ENCODE data around the gene MIER1.
"Not testable (repeated sequence)": the region's sequence is repeated elsewhere in the genome, so short reads cannot be mapped to it uniquely, and the experiment has no call there.

The MIER1 gene

DNA sequence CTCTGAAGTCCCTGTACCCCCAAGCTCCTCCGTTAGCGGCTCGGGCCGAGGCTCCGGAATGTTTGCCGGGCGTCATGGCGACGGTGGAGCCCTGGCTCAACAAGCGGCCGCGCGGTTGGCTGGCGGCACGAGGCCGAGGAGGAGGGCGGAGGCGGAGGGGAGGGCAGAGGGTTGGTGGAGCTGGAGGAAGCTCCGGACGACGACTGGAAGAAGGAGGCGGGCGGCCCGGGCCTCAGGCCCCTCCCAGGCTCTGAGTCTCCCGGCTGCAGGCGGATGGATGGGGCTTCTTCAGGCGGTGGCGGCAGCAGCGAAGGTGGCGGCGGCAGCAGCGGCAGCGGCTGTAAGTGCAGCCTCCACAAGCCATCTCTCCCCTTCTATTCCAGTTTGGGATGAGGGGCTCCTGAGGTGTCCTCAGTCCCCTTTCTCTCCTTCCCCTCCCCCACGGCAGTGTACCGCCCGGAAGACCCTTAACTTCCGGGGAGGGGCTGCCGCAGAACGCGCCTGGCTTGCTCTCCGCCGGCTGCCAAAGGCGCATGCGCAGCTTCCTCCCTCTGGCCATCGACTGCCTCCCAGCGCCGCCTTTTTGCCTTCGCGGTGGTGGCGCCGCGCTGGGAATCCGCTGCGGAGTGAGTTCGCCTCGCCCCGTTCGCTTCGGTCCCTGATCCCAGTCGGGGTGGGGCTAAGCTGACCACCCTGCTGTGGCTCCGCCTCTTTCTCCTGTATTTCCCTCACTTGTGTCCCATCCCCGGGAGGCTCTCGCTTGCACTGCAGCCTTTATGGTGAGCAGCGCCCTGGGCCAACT is at the start of gene MIER1, which contains the start of gene DNAI4:
Gene MIER1, plus strand, starts transcription at position 235 of the 802 bp plus-strand sequence. Its CDS starts 39 bp downstream, at position 274.
Gene DNAI4, minus strand, starts transcription at position 101 of the 802 bp plus-strand sequence. Its CDS starts 25 bp downstream, at position 76.
- peak; percentile 96 for DNase-seq

DNA sequence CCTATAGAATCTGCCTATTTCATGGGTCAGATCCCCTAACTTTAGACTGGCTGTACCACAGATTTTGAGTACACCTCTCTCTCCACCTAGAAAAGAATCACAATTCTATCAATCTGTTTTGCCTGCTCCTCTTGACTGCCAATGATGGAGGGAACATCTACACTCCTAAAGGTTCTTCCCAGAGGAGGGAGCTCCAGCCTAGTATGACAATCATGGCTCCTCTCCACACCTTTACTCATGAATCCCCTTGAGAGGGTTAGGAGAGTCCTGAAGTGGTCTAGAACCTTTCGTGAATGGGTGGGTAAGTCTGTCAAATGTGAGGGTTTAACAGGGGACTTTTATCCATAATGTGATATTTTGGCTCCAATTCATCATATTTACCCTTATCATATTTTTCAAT is 48.1 kb upstream of the MIER1 start:
- no peak for DNase-seq

DNA sequence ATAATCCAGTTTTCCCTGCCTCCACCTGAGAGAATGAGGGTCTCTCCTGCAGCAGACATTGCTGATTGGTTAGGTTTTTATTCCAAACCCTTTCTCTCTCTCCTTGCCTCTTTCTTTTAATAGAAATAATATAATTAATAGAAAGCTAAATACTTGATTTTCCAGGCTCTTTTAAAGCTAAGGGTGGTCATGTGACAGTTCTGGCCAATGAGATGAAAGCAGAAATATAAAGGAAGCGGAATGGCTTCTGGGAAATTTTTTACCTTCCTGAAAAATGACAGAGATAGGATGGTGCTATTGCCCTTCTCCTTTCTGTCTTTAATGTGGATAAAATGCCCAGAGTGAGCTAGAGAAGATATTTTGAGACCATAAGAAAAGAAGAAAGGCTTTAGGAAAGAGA is 35.8 kb upstream of the MIER1 start:
- no peak for DNase-seq

DNA sequence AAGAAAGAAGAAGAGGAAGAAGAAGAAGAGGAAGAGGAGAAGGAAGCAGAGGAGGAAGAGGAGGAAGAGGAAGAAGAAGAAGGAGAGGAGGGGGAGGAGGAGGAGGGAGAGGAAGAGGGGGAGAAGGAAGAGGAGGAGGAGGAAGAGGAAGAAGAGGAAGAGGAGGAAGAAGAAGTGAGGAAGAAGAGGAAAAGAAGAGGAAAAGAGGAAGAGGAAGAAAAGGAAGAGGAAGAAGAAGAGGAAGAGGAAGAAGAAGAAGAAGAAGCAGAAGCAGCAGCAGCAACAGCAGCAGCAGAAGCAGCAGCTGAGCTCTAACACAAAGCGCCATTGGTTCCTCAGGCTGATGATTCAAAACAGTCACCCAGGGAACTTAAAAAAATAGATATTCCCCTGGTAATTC is 34.2 kb upstream of the MIER1 start:
- DNase-seq, result no peak

DNA sequence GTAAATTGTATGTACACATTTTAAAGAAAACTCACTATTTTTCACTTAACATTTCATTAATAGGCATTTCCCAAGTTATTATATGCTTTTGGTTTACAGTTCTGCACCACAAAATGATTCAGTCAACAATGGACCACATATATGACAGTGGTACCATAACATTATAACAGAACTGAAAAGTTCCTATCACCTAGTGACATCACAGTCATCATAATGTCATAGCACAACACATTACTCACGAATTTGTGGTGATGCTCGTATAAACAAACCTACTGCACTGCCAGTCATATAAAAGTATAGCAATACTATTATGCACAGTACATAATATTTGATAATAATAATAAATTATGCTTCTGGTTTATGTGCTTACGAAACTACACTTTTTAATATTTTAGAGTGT is 31.1 kb upstream of the MIER1 start:
- DNase-seq, result no peak

DNA sequence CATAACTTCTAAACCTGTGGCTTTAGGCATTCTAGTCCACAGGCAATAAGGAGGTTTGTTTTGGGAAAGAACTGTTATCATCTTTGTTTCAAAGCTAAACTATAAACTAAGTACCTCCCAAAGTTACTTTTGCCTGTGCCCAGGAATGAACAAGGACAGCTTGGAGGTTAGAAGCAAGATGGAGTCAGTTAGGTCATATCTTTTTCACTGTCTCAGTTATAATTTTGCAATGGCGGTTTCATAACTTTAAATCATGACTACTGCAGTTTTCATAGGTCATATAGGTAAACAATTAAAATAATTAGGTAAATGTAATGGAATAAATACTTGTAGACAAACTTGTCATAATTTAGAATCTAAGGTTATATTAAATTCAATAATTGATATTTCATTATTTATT is 9.6 kb upstream of the MIER1 start:
- not testable (repeated sequence) for DNase-seq

DNA sequence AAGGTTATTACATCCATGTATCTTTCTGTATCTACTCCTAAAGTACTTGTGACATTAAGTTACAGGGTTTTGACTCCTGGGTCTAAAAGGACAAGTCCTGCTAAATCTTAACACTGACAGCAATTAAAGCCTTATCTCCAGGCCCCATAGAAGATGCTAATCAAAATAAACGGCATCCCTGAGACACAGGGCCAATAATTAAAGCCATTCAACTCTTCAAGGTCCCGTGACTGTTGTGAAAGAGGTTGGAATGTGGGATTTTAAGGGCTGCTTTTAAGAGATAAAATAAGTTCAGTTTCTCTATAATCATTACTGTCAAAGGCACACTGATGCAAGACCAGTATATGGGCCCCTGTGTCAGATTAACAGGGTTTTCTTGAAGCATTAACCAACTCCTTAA is 8.5 kb upstream of the MIER1 start:
- DNase-seq, result no peak

DNA sequence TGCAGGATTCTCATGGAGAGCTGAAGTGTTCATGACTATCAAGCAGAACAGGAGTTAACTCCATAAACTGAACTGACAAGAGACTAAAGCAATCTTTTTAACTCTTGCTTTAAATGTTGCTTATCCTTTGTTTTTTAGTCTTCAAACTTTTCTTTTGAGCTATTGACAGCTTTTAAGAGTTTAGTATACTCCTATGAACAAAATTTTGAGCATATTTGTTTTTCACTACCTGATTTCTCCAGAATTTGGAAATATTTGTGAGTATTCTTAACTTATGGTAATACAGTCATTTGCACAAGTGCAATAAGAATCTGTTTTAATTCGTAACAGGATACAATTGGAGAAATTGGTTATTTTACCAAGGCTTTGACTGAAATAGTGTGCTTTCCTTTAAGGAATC is 7.3 kb upstream of the MIER1 start:
- no peak for DNase-seq

DNA sequence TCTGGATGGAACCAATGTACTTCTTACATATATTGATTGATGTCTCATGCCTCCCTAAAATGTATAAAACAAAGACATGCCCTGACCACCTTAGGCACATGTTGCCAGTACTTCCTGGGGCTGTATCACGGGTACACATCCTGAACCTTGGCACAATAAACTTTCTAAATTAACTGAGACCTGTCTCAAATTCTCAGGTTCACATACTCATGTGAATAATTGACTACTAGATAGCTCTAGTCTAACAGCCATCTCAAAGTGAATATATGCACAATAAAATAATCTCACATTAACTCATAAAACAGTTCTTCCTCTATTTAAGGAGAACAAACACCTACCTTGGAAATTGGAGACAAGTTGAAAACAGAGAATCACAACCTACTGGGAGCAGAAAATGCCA is 5.7 kb upstream of the MIER1 start:
- DNase-seq, result no peak

DNA sequence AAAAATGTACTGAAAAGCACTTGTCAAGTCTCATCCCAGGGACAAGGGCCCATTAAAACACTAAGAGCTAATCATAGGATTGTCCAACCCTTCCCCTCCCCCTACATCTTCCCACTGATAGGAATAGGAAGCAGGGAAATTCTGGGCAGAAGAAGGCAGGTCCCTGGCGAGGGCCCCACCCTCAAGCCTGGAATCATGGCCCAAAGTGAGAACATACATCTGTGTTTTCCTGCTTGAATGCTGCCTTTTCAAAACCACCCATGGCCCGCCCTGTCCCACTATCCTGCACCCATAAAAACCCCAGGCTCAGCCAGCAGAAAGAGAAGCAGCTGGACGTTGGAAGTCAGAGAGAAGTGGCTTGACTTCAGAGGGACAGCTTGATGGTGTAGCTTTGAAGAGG is 5.0 kb upstream of the MIER1 start:
- no peak for DNase-seq

DNA sequence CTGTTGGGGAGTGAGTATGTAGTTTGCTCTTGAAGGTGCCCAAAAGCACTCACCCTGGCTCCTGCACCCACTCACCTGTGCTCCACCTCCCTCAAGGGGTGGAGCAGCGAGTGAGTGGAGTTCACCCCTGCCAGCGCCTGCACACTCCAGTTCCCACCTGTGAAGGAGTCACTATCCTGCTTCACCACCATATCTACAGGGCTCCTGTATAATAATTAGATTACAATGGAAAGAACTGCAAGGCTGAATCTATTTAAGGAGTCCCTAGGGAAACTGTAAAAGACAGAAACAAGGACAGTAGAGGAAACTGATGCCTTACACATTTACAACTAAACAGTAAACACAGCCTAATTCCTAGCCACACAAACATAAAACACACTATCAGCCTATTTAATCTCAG is 4.2 kb upstream of the MIER1 start:
- DNase-seq, result no peak

DNA sequence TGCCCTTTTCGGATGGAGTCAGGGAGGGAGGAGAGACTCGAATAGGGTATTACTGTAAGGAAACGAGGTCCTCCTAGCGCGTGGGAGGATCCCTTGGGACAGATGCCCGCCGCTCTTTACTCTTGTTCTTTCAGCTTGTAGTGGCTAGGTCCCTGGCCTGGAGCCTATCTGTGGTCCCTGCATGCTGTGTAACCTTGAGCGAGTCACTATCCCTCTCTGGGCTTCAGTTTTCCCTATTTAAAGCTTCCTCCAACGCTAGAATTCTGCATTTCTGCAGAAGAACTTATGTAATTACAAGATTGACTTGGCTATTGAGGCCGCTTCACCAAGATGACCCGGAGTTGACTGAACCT is 744 bp downstream of the MIER1 start:
- no peak for DNase-seq

DNA sequence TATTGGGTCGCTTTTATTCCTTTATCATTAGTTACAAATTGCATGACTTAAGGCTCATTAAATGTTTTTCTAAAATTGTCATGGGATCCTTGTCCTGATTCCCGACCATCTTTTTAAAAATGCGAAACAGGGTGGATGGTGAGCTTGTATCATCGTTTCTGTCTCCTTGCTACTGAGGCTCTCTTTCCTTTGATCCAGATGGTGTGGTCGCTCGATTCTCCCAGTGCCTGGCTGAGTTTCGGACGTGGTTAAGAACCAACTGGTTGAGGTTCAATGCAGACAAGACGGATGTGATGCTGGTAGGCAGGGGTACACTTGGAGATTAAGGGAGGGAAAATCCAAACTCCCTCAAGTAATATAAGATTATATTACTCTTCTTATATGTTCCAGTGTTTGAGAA is 1.2 kb downstream of the MIER1 start:
- no peak for DNase-seq

DNA sequence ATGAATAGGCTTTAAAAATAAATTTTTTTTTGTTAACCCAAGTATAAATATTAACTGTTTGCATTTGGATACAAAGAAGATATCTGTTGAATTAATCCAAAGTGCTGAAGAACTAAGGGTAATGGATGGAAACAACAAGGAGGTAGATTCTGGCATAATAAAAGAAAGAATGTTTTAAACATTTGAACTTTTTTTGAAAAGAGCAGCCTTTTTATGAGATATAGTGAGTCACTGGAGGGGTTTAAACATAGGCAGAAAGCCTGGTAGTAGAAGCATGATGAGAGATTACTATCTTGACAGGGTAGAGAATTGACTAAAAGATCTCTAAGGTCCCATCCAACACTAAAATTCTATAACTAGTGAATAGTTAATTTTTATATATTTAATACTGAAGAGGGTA is 2.7 kb downstream of the MIER1 start:
- DNase-seq, result no peak

DNA sequence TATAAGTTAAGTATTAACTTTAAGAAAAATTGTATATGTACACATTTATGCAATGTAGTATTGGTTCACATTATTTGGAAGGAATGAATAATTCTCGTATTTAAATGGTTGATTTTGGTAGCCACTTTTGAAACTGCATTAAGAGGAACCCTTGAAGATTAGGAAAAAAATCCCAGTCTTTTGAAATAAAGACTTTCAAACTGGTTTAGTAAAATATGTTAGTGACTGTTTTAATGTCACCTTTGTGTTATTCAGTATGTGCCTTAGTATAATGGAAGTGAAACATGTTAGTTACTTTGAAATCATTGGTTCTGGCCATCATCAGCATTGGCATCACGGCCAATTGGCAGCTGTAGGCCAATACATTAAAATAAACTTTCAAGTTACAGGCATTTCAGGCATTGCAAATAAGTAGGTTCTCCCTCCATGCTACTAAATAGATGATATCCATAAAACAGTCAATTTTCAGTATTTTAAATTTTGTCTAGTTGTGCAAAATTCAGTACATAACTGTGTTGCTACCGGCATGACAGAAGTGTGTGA is 4.4 kb downstream of the MIER1 start:
- DNase-seq, result no peak

DNA sequence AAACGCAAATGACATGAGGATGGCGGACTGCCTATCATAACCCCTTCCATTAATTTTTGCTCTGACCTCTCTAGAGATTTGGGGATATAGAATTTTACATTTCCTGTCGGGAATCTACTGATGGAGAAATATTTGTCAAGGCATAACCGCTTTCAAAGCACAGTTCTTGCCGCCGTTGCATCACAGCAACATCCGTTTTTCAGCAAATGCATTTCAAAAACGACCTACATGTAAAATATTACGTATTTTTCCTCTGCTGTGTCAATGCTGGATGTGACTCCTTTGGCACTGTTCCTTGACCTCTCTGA is 4.9 kb downstream of the MIER1 start:
- no peak for DNase-seq

DNA sequence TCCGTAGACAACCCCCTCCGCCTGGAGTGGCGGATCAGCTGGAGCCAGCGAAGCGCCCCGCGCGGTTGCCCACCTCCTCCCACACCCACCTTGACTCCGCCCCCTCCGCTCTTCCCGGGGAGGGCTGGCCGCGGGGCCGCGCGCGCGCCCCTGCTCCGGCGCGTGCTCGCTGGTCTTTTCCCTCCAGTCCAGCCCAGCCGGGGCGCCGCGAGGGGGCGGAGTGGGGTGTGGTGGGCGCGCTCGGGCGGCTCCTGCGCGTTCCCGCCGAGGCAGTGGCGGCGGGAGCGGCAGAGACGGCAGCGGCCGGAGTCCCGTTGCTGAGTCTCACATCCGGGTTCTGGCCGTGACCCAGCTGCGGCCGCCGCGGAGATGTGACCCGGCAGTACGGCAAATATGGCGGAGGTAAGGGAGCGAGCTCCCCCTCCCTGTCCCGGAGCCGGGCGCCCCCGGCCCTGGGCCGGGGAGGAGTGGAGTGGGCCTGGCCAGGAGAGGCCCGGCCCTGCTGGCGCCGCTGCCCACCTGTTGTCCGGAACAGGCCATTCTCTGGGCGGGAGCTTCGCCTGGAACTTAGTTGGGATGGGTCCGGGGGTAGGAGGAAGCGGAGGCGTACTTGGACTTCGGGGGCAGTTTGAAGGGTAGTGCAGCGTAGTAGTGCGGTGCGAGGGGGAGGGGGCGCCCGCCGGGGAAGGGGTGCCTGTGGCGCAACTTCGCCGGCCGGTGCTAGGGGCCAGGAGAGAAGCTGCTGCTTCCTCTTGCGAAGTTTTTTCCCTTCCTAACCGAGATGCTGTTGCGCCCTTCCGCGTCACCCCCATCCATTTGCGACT is 5.4 kb downstream of the MIER1 start:
- DNase-seq, result peak; percentile 94

DNA sequence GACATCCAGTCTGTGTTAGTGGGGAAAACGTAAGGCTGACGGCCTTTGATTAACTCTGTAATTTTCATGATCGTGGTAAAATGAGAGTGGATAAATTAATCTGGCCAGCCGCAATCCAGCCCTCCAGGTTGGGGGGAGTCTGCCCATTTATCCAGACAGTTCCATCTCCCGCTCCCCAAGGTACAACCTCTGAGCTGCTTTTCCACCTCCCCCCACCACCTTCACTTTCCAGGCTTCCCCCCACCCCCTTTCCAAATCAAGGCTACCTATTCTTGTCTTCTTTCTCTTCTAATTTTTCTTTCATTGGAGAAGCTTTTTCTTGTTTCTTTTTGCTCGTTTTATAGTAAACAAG is 6.0 kb downstream of the MIER1 start:
- no peak for DNase-seq

DNA sequence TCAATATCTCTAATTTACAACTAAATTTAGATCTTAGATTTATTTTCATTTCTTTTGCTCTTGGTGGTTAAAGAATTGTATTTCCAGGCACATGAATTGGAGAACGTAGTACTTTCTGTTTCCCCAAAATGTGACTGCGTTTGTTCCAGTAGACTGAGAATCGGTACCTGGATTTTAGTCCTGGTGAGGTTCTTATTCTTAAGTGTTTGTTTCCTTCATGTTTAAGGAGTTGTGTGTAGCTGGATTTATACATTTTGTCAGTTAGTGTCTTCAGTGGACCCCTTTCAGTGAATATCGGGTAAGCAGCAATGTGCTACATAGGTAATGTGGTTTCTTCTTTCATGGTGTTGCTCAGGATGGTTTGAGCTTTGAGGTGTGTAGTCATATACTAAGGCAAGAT is 6.8 kb downstream of the MIER1 start:
- DNase-seq, result no peak

DNA sequence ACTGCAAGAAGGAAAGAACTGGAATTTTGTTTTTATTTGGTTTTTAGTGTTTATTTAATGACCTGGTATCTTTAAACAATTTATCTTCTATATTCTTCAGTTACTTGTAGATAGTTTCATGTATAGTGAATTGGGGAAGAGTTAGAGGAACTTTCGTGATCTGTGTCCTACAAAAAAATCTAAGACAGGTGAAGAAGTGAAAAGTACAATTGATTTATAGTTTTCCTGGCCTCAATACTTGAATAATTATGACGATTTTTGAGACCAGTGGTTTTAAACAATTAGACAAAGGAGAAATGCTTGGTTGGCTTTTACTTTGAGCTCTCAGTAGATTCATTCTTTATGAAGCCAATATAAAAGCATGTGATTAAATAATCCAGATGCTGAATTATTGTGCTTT is 7.5 kb downstream of the MIER1 start:
- no peak for DNase-seq

DNA sequence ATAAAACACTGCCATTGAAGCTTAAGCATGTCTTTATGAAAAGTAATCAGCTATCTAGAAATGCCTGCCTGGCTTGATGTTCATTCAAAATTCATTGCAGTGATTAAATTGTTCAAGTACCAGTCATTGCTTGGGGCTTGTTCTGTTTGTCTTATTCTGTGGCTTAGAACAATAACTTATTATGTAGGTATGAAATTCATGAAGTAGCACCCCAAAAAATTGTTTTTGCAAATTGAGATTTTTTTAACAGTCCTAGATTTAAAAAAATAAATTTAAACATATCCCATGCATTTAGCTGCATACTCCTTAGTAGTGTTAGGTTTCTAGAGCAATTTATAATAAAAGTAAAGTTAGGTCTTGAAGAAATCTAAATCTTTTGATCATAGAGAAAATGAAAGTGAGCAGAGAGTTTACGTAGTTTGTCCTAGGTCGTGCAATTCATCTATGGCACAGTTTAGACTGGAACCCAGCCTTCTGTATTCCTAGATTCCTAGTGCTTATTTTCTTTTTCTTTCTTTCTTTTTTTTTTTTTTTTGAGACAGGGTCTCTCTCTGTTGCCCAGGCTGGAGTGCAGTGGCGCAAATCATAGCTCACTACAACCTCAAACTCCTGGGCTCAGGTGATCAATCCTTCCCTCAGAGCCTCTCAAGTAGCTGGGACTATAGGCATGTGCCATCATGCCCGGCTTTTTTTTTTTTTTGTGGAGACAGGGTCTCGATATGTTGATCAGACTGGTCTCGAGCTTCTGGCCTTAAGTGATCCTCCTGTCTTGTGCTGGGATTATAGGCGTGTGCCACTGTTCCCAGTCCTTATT is 9.3 kb downstream of the MIER1 start:
- no peak for DNase-seq

DNA sequence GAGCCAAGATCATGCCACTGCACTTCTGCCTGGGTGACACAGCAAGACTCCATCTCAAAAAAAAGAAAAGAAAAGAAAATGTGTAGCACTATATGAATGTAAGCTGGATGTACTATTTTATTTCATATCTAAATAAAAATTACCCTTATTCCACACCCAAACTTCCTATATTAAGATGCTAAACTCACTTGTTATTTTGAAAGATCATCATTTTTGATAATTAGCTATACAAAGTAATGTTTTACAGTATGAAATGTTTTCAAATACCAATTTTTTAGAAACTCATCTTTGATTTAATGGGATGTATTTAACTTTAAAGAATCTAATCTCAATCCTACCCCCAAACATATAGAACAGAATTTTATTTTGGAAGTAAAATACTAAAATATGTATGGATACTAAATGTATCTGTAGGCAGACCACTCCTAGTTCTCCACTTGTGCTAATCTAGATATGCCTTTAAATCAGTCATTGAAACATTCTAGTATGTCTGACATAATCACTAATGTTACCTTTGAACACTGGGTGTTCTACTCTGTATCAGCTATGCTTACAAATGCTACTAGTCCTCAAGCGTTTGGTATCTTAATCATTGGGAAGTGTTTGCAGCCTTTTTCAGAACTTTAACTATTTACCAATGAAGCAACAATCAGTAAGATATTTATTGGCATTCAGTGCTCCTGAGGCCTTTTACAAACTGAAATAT is 12.9 kb downstream of the MIER1 start:
- DNase-seq, result no peak

DNA sequence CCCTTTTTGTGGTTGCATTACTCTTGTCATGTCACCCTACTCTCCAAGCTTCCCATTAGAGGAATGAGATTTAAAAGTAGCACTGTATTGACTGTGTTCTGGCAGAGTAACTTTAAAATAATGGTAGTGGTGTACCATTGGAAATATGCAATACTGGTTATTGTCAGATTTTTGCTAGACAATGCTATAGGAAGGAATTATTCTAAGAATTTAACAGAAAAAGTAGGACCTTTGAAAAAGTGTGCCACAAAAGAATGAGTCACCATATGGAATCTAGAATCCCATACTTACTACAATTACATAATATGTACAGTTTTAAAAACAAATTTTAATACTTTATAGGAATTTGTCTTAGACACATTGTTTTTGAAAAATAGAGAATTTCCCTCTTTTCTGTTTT is 13.8 kb downstream of the MIER1 start:
- no peak for DNase-seq
